Neural progenitor cell (in vitro differentiated cells): Measurements from ENCODE around the gene MAGI2. TPM values are rescaled to one million over a fixed set of nuclear protein-coding genes. Genes with fewer than 3 reads are reported as not detected.

ENCODE experiments used
- DNase-seq: peaks from one replicate; pipeline ENCODE4 v3.0.0-alpha.2; 2016; ENCODE audit warnings: low spot score
- H2AFZ ChIP-seq: fragments of 200-600 bp; sonication (generic); replicated peaks from 2 replicates; pipeline ENCODE4 v1.6.1; 2016; ENCODE audit warnings: antibody characterized with exemption
- H3F3A ChIP-seq: fragments of 200-600 bp; sonication (generic); 2 replicates; pipeline ENCODE4 v1.6.1; 2016; ENCODE audit warnings: antibody characterized with exemption, low read depth
- H3K27ac ChIP-seq: fragments of 200-600 bp; sonication (generic); 2 replicates; pipeline ENCODE4 v1.5.1; 2016; ENCODE audit warnings: mild to moderate bottlenecking
- H3K27me3 ChIP-seq: fragments of 200-600 bp; sonication (generic); 2 replicates; pipeline ENCODE4 v1.6.1; 2016; ENCODE audit warnings: mild to moderate bottlenecking, moderate library complexity
- H3K36me3 ChIP-seq: fragments of 200-600 bp; sonication (generic); 2 replicates; pipeline ENCODE4 v1.5.1; 2016
- H3K4me1 ChIP-seq: fragments of 200-600 bp; sonication (generic); 2 replicates; pipeline ENCODE4 v1.6.1; 2016; ENCODE audit warnings: mixed run types
- H3K4me2 ChIP-seq: fragments of 200-600 bp; sonication (generic); 2 replicates; pipeline ENCODE4 v1.6.1; 2016
- H3K4me3 ChIP-seq: fragments of 200-600 bp; sonication (generic); 2 replicates; pipeline ENCODE4 v1.5.1; 2016
- H3K79me2 ChIP-seq: fragments of 200-600 bp; sonication (generic); 2 replicates; pipeline ENCODE4 v1.6.1; 2016; ENCODE audit warnings: low read depth
- H3K9ac ChIP-seq: fragments of 200-600 bp; sonication (generic); 2 replicates; pipeline ENCODE4 v1.6.1; 2016
- H3K9me3 ChIP-seq: fragments of 200-600 bp; sonication (generic); 2 replicates; pipeline ENCODE4 v1.5.1; 2016; ENCODE audit warnings: low read depth
- H4K20me1 ChIP-seq: fragments of 200-600 bp; sonication (generic); 2 replicates; pipeline ENCODE4 v1.6.1; 2016; ENCODE audit warnings: low read depth
- H3K27ac Mint-ChIP-seq: 3 replicates; pipeline ENCODE4 v1.8.0; 2021; ENCODE audit warnings: mixed read lengths
- H3K27me3 Mint-ChIP-seq: 2 replicates; pipeline ENCODE4 v1.8.0; 2022; ENCODE audit warnings: low read depth, mild to moderate bottlenecking, inconsistent platforms, moderate library complexity, mixed read lengths; ENCODE audit not compliant: insufficient read depth
- H3K36me3 Mint-ChIP-seq: 3 replicates; pipeline ENCODE4 v1.8.0; 2021; ENCODE audit warnings: mixed read lengths
- H3K4me1 Mint-ChIP-seq: 3 replicates; pipeline ENCODE4 v1.8.0; 2021; ENCODE audit warnings: mixed read lengths
- H3K4me3 Mint-ChIP-seq: 3 replicates; pipeline ENCODE4 v1.8.0; 2021; ENCODE audit warnings: mild to moderate bottlenecking, moderate library complexity, mixed read lengths
- H3K9me3 Mint-ChIP-seq: 3 replicates; pipeline ENCODE4 v1.8.0; 2020; ENCODE audit warnings: mixed read lengths
- EZH2 ChIP-seq: fragments of 200-600 bp; sonication (generic); IDR thresholded peaks from 2 replicates; pipeline ENCODE4 v1.6.1; 2017; ENCODE audit warnings: antibody characterized with exemption, mild to moderate bottlenecking, moderate library complexity
- EZH2phosphoT487 ChIP-seq: fragments of 200-600 bp; sonication (generic); IDR thresholded peaks from 2 replicates; pipeline ENCODE4 v1.6.1; 2017; ENCODE audit warnings: antibody characterized with exemption
- total RNA-seq: library from RNA; depleted of rRNA; stranded (reverse); fragments of >200 nt; gene quantifications from 2 replicates; pipeline ENCODE4 v1.2.3, GENCODE V29; 2015; ENCODE audit warnings: low replicate concordance
- TF ChIP-seq, protein P1 (sequence below): fragments of 200-600 bp; sonication (generic); IDR thresholded peaks from 2 replicates; pipeline ENCODE4 v1.5.1; 2017; ENCODE audit warnings: antibody characterized with exemption, mild to moderate bottlenecking

The MAGI2 gene
- total RNA-seq, 1 donor from 2014 or later = 5.8 TPM

DNA sequence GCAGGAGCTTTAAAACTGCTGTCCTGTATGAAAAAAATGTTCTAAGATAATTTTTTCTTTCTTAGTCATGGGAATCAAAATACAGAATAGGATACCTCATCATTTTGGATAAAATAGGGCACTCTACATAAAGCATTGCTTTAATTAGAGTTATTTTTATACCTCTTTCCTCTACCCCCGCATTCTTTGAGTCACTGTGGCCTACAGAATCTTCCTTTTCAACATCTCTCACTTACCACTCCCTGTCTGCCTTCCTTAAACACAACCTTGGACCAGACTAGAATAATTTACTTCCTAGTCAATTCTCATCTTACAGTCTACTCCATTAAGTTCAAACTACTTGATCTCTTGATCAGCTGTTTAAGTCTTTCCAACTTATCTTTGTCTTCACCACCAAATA lies 1192.6 kb downstream of the MAGI2 start:
- H3K27me3 Mint-ChIP-seq = no peaks in the 10 kb centered on the region
- Histone ChIP-seq H4K20me1 (no peaks in the 10 kb centered on the region), H3K9ac (no peak overlapping the region), H3K4me1 (no peaks in the 10 kb centered on the region), H3K79me2 (no peaks in the 10 kb centered on the region), H3K9me3 (no peaks in the 10 kb centered on the region), H3K4me3 (no peak overlapping the region), H3K4me2 (no peak overlapping the region), H3F3A (no peaks in the 10 kb centered on the region), H3K27ac (no peak overlapping the region), H2AFZ (no peak overlapping the region), H3K36me3 (no peaks in the 10 kb centered on the region), H3K27me3 (no peaks in the 10 kb centered on the region)
- TF ChIP-seq EZH2 = no peak
- TF ChIP-seq EZH2phosphoT487 = no peak
- TF ChIP-seq, protein P1, sequence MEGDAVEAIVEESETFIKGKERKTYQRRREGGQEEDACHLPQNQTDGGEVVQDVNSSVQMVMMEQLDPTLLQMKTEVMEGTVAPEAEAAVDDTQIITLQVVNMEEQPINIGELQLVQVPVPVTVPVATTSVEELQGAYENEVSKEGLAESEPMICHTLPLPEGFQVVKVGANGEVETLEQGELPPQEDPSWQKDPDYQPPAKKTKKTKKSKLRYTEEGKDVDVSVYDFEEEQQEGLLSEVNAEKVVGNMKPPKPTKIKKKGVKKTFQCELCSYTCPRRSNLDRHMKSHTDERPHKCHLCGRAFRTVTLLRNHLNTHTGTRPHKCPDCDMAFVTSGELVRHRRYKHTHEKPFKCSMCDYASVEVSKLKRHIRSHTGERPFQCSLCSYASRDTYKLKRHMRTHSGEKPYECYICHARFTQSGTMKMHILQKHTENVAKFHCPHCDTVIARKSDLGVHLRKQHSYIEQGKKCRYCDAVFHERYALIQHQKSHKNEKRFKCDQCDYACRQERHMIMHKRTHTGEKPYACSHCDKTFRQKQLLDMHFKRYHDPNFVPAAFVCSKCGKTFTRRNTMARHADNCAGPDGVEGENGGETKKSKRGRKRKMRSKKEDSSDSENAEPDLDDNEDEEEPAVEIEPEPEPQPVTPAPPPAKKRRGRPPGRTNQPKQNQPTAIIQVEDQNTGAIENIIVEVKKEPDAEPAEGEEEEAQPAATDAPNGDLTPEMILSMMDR = no peak
- no peaks in the 10 kb centered on the region for H3K36me3 Mint-ChIP-seq
- H3K27ac Mint-ChIP-seq = no peak overlapping the region
- H3K4me3 Mint-ChIP-seq = no peak overlapping the region
- no peaks in the 10 kb centered on the region for H3K9me3 Mint-ChIP-seq
- no peaks in the 10 kb centered on the region for H3K4me1 Mint-ChIP-seq
- DNase-seq = no peak

DNA sequence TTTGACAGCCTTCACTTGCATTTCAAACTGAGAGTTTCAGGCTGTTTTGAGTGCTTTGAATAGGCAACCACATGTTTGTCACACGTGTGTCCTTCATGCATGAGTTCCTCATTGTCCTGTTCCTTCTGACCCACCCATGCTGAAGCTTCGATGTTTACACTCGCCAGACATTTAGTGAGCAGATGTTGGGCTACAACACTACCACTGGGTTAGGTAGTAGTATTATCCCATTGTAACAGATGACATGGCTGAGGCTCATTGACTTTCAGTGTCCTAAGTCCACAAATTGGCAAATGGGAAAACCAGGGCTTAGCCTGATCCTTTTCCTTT lies 1198.8 kb downstream of the MAGI2 start:
- Histone ChIP-seq H3K4me1 (no peaks in the 10 kb centered on the region), H2AFZ (no peak overlapping the region), H3K27ac (no peak overlapping the region), H3K9ac (no peak overlapping the region), H3K9me3 (no peaks in the 10 kb centered on the region), H4K20me1 (no peaks in the 10 kb centered on the region), H3K27me3 (no peaks in the 10 kb centered on the region), H3K79me2 (no peaks in the 10 kb centered on the region), H3F3A (no peaks in the 10 kb centered on the region), H3K36me3 (no peaks in the 10 kb centered on the region), H3K4me2 (no peak overlapping the region), H3K4me3 (no peak overlapping the region)
- H3K4me3 Mint-ChIP-seq = no peak overlapping the region
- no peak for DNase-seq
- H3K27ac Mint-ChIP-seq = no peak overlapping the region
- H3K9me3 Mint-ChIP-seq = no peaks in the 10 kb centered on the region
- H3K4me1 Mint-ChIP-seq = no peaks in the 10 kb centered on the region
- TF ChIP-seq, protein P1 = no peak
- TF ChIP-seq EZH2 (no peak), EZH2phosphoT487 (no peak)
- no peaks in the 10 kb centered on the region for H3K27me3 Mint-ChIP-seq
- H3K36me3 Mint-ChIP-seq = no peaks in the 10 kb centered on the region

DNA sequence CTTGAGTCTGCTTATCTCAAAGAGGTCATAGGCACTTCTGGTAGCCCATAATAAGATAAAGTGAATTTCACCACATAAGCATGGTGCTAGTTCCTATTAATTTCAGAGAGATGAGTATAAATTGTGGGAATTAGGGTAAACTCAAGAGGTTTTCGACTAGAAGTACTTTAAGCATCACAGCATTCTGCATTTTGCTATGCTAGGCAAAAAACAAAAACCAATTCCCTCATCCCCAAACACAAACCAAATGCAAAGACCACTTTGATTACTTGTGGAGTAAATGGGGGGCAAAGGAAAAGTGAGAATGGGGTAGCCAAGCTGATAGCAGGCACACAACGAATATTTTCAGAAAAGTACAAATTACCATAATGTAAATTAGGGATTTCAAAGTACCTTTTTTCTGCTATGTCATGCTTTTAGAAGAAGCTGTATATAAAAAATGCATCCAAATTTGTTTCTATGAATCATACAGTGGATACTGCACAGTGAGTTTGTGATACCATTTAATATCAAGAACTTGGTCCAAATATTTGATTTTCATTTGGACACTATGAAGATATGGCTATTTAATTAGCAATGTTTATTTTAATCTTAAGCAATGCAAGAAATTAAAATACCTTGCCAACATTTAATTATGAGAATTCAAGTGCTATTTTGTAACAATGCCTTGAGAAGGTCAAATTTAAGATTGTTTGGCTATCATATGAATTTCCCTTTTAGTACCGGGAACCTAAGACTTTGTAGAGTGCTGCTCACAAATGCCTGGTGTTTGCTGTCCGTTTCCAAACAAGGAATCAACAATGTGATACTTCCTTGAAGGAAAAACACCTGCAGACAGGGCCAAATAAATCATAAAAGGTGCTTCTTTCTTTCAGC lies 1199.4 kb downstream of the MAGI2 start:
- Histone ChIP-seq H3K36me3 (no peaks in the 10 kb centered on the region), H3K4me1 (no peaks in the 10 kb centered on the region), H3K4me2 (no peak overlapping the region), H3K4me3 (no peak overlapping the region), H3K27me3 (no peaks in the 10 kb centered on the region), H4K20me1 (no peaks in the 10 kb centered on the region), H3F3A (no peaks in the 10 kb centered on the region), H3K79me2 (no peaks in the 10 kb centered on the region), H3K9ac (no peak overlapping the region), H2AFZ (no peak overlapping the region), H3K27ac (no peak overlapping the region), H3K9me3 (no peaks in the 10 kb centered on the region)
- Mint-ChIP-seq H3K27me3 (no peaks in the 10 kb centered on the region), H3K9me3 (peaks cover 3% of the 10 kb centered on the region), H3K4me3 (no peak overlapping the region), H3K36me3 (no peaks in the 10 kb centered on the region), H3K4me1 (no peaks in the 10 kb centered on the region), H3K27ac (no peak overlapping the region)
- TF ChIP-seq EZH2 = no peak
- no peak for TF ChIP-seq EZH2phosphoT487
- TF ChIP-seq, protein P1 = no peak
- DNase-seq = no peak
